GM12891 (cell line): ENCODE results near the gene VSTM2B.
"Not testable (repeated sequence)": the region's sequence is repeated elsewhere in the genome, so short reads cannot be mapped to it uniquely, and the experiment has no call there.

Experiments
- DNase-seq: peaks from one replicate; pipeline ENCODE4 v3.0.0; 2011; ENCODE audit warnings: low spot score; ENCODE audit not compliant: insufficient read length
- FAIRE-seq: peaks from 2 replicates; lab custom pipeline; 2011; peaks lifted over from hg19 to GRCh38; lab: Jason Lieb, UNC
- PAX5 ChIP-seq: IDR thresholded peaks from 2 replicates; pipeline ENCODE4 v1.6.1; 2011; ENCODE audit warnings: low read length, moderate library complexity, mild to moderate bottlenecking; ENCODE audit not compliant: insufficient read depth, severe bottlenecking
- POLR2A ChIP-seq: IDR thresholded peaks from 2 replicates; pipeline ENCODE4 v1.6.1; 2011; ENCODE audit warnings: low read depth, low read length, control low read depth
- POLR2AphosphoS5 ChIP-seq: IDR thresholded peaks from 2 replicates; pipeline ENCODE4 v1.6.1; 2011; ENCODE audit warnings: low read depth, low read length, control low read depth
- POU2F2 ChIP-seq: IDR thresholded peaks from 2 replicates; pipeline ENCODE4 v1.6.1; 2011; ENCODE audit warnings: low read depth, mild to moderate bottlenecking, control low read depth, low read length, moderate library complexity
- SPI1 ChIP-seq: IDR thresholded peaks from 2 replicates; pipeline ENCODE4 v1.6.1; 2011; ENCODE audit warnings: low read depth, low read length, control low read depth
- TAF1 ChIP-seq: IDR thresholded peaks from 2 replicates; pipeline ENCODE4 v1.6.1; 2011; ENCODE audit warnings: low read depth, low read length, control low read depth

Gene VSTM2B

GRCh38 chr19:29543381-29543780, 17.6 kb downstream of the VSTM2B start:
- TF ChIP-seq POLR2AphosphoS5 (no peak), TAF1 (no peak), SPI1 (no peak), POLR2A (no peak), POU2F2 (no peak), PAX5 (no peak)
- FAIRE-seq: no peak
- DNase-seq: no peak

- no peak for TF ChIP-seq POU2F2
- no peak for TF ChIP-seq PAX5
- no peak for TF ChIP-seq TAF1
- TF ChIP-seq POLR2AphosphoS5: no peak
- FAIRE-seq (no peak), DNase-seq (no peak)
These were observed 19.0 kb downstream of the VSTM2B start for GRCh38 chr19:29544656-29545360.

GRCh38 chr19:29545447-29545846, 19.7 kb downstream of the VSTM2B start:
- FAIRE-seq, DNase-seq: not testable (repeated sequence)

- FAIRE-seq (no peak), DNase-seq (no peak)
- TF ChIP-seq PAX5 (no peak), POLR2AphosphoS5 (no peak), SPI1 (no peak), POLR2A (no peak), POU2F2 (no peak), TAF1 (no peak)
These were observed 20.2 kb downstream of the VSTM2B start for GRCh38 chr19:29545866-29546582.

- FAIRE-seq: no peak
- TF ChIP-seq PAX5 (no peak), POLR2AphosphoS5 (no peak), SPI1 (no peak), POLR2A (no peak), POU2F2 (no peak), TAF1 (no peak)
- no peak for DNase-seq
These were observed 20.9 kb downstream of the VSTM2B start for GRCh38 chr19:29546583-29547190.

- TF ChIP-seq POLR2A: no peak
- no peak for TF ChIP-seq TAF1
- no peak for TF ChIP-seq PAX5
- TF ChIP-seq POLR2AphosphoS5: no peak
- TF ChIP-seq SPI1: no peak
- no peak for TF ChIP-seq POU2F2
- DNase-seq: no peak
- FAIRE-seq: no peak
These were observed 21.7 kb downstream of the VSTM2B start for GRCh38 chr19:29547361-29547960.

GRCh38 chr19:29547981-29548380, 22.2 kb downstream of the VSTM2B start:
- no peak for FAIRE-seq
- no peak for DNase-seq
- TF ChIP-seq PAX5: no peak
- no peak for TF ChIP-seq POLR2AphosphoS5
- TF ChIP-seq SPI1: no peak
- TF ChIP-seq TAF1: no peak
- TF ChIP-seq POLR2A: no peak
- TF ChIP-seq POU2F2: no peak

- FAIRE-seq (no peak), DNase-seq (no peak)
- TF ChIP-seq POLR2AphosphoS5 (no peak), POU2F2 (no peak), POLR2A (no peak), TAF1 (no peak), SPI1 (no peak), PAX5 (no peak)
These were observed 22.8 kb downstream of the VSTM2B start for GRCh38 chr19:29548483-29549085.
